GM12864 (cell line): ENCODE data around the gene STARD7.

ENCODE experiments used
- DNase-seq: peaks from one replicate; pipeline ENCODE4 v3.0.0-alpha.2; 2011; ENCODE audit warnings: low read depth
- H3K4me3 ChIP-seq: 2 replicates; pipeline ENCODE4 v1.5.1; 2011; ENCODE audit warnings: mild to moderate bottlenecking, low read depth, low read length, control low read depth
- TF ChIP-seq, protein P1 (sequence below): IDR thresholded peaks from 2 replicates; pipeline ENCODE4 v1.5.1; 2011; ENCODE audit warnings: low read depth, mild to moderate bottlenecking, moderate library complexity, low read length, control low read depth, inconsistent platforms; ENCODE audit errors: missing control alignments

Gene STARD7

DNA sequence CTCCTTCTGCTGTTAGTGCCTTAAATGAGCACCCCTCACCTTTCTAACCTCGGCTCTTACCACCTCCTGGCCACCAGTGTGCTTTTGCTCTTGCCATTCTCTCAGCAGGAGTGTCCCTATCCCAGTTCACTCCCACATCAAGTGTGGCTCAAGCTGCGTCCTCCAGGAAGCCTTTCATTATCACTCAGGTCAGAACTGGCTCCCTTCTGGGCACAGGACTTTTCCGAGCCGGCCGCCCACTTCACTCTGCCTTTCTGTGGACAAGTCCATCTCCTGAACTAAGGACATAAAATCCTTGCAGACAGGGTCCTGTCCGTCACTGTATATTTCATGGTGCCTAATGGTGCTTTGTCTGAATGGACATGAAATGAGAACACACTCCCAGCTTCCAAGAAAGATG lies 41.6 kb upstream of the STARD7 start:
- H3K4me3 ChIP-seq: no peak overlapping the region
- TF ChIP-seq, protein P1, sequence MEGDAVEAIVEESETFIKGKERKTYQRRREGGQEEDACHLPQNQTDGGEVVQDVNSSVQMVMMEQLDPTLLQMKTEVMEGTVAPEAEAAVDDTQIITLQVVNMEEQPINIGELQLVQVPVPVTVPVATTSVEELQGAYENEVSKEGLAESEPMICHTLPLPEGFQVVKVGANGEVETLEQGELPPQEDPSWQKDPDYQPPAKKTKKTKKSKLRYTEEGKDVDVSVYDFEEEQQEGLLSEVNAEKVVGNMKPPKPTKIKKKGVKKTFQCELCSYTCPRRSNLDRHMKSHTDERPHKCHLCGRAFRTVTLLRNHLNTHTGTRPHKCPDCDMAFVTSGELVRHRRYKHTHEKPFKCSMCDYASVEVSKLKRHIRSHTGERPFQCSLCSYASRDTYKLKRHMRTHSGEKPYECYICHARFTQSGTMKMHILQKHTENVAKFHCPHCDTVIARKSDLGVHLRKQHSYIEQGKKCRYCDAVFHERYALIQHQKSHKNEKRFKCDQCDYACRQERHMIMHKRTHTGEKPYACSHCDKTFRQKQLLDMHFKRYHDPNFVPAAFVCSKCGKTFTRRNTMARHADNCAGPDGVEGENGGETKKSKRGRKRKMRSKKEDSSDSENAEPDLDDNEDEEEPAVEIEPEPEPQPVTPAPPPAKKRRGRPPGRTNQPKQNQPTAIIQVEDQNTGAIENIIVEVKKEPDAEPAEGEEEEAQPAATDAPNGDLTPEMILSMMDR: no peak
- DNase-seq: no peak

GRCh38 chr2:96249654-96250053 lies 41.0 kb upstream of the STARD7 start:
- TF ChIP-seq, protein P1: no peak
- H3K4me3 ChIP-seq: no peak overlapping the region
- no peak for DNase-seq

- TF ChIP-seq, protein P1: no peak
- no peak overlapping the region for H3K4me3 ChIP-seq
- DNase-seq: no peak
Observed at GRCh38 chr2:96248624-96249023, 40.0 kb upstream of the STARD7 start.

DNA sequence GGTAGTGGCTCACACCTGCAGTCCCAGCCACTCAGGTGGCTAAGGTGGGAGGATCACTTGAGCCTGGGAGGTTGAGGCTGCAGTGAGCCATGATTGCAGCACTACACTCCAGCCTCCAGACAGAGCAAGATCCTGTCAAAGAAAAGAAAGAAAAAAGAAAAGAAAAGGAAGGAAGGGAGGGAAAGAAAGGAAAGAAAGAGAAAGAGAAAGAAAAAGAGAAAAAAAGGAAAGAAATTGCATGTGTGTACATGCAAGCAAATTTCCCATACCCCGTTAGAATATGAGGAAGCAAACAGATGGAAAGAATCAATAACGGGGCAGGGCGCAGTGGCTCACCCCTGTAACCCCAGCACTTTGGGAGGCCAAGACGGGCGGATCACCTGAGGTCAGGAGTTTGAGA lies 39.3 kb upstream of the STARD7 start:
- H3K4me3 ChIP-seq: no peak overlapping the region
- TF ChIP-seq, protein P1: no peak
- no peak for DNase-seq

DNA sequence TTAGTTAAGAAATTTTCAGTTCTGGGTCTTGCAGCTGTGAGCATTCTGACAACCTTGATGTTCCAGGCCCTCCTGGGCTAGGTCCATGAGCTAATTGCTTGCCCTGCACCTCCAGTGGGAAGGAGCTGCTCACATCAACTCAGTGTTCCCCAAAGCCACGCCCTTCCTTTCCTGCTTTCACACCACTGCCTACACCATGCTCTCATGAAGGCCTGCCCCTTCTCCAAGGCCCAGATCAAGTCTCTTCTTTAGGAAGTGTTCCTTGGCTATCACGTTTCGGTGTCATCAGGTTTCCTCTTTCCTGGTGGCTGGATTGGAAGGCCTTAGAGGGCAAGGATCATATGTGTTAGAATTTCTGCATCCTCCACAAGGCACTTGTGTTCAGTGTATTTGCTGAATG lies 38.4 kb upstream of the STARD7 start:
- no peak overlapping the region for H3K4me3 ChIP-seq
- no peak for DNase-seq
- TF ChIP-seq, protein P1: no peak

DNA sequence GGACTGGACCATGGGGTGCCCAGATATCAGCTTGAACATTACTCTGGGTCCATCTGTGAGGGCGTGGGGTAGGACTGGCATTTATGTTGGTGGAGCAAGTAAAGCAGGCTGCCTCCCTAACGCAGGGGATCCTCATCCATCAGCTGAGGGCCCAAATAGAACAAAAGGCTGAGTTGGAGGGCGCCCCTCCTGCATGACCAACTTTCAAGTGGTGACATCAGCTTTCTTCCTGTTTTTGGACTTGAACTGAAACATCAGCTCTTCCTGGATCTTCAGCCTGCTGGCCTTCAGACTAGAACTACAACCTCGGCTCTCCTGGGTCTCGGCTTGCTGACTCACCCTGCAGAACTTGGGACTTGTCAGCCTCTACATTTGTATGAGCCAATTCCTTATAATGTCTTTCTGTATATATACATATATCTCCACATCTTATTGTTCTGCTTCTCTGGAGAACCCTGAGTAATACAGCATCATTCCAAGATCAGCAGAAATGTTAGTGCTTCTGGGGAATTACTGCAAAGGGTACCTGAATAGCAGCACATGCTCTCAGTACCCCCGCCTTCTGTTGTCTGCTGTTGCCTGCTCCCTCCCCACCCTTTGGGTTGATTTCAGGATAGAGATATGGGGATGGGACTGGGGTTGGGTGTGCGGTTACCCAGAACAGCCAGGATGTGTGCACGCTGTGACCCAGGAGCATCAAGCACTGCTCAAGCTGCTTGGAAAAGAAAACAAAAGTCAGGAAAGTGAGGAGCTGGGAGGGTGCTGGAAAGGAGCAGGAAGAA lies 37.2 kb upstream of the STARD7 start:
- TF ChIP-seq, protein P1: no peak
- H3K4me3 ChIP-seq: no peak overlapping the region
- DNase-seq: no peak

DNA sequence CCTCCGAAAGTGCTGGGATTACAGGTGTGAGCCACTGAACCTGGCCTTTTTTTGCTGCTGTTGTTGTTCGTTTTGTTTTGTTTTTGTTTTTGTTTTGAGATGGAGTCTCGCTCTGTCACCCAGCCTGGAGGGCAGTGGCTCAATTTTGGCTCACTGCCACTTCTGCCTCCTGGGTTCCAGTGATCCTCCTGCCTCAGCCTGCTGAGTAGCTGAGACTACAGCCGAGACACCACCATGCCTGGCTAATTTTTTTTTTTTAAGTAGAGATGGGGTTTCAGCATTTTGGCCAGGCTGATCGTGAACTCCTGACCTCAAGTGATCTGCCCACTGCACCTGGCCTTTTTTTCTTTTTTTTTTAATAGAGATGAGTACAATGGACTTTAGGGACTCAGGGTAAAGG lies 35.2 kb upstream of the STARD7 start:
- H3K4me3 ChIP-seq: no peak overlapping the region
- TF ChIP-seq, protein P1: no peak
- DNase-seq: no peak
